NCI-H510A treated with DMSO at 0.1 percent for 48 hours (cell line): ENCODE results near the gene BCL6B.
"Not testable (repeated sequence)": the region's sequence is repeated elsewhere in the genome, so short reads cannot be mapped to it uniquely, and the experiment has no call there.

ENCODE experiments used
- DNase-seq: peaks from one replicate; lab custom pipeline; 2025; lab: John Stamatoyannopoulos, UW

Gene BCL6B, protein sequence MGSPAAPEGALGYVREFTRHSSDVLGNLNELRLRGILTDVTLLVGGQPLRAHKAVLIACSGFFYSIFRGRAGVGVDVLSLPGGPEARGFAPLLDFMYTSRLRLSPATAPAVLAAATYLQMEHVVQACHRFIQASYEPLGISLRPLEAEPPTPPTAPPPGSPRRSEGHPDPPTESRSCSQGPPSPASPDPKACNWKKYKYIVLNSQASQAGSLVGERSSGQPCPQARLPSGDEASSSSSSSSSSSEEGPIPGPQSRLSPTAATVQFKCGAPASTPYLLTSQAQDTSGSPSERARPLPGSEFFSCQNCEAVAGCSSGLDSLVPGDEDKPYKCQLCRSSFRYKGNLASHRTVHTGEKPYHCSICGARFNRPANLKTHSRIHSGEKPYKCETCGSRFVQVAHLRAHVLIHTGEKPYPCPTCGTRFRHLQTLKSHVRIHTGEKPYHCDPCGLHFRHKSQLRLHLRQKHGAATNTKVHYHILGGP

DNA sequence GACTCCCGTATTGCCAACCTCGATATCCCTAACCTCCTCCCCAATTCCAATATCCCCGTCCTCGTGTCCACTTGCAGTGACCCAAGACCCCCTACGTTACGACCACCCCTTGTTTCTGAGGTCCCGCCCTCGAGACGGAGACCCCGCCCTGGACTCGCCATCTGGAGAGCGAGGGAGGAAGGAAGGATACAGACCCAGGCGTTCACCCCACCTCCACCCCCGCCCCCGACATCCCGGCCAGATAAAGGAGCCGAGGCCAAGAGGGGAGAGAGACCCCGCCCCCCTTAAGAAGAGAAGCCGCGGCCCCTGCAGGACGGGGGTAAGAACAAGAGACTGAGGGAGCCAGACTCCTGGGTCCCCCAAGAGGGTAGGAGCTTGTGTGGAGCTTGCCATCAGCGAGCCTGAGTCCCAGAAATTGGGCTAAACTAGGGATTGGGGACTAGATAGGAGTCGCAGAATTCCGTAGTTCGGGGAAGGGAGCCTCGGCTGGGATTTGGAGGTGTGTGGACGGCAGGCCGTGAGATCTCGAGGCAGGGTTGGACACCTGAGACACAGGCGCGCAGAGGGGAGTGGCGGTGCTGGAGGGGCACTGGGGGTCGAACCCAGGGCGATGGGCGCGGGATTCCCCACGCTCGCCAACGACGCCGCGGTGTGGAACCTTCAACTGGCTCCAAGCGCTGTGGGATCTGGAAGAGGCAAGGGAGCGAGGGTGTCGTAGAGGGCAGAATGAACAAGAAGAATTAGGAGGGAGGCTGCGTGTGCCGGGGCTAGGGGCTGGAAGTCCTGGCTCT, at the start of gene BCL6B:
Gene BCL6B, plus strand, starts transcription at position 270 of the 791 bp plus-strand sequence. CDS start 622 bp downstream, outside the sequence.
- DNase-seq, result no peak

DNA sequence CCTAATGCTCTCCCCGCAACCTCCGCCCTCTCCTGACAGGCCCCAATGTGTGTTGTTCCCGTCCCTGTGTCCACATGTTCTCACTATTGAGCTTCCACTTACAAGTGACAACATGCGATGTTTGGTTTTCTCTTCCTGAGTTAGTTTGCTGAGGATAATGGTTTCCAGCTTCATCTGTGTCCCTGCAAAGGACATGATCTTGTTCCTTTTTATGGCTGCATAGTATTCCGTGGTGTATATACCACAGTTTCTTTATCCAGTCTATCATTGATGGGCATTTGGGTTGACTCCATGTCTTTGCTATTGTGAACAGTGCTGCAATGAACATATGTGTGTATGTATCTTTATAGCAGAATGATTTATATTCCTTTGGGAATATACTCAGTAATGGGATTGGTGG, 43.4 kb upstream of the BCL6B start:
- not testable (repeated sequence) for DNase-seq

DNA sequence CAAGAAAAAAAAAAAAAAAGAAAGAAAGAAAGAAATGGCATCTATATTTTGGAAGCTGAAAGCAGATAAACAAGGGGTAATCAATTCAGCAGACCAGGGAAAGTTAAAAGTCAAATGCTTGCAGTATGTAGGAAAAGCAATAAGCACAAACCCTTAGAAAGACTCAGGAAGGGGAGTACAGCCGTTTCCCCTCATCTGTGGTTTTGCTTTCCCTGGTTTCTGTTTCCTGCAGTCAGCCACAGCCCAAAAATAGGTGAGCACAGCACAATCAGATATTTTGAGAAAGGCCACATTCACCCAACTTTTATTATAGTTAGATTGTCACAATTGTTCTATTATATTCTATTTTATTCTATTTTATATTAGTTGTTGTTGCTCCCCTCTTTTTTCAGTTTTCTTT, 41.4 kb upstream of the BCL6B start:
- DNase-seq, result no peak

DNA sequence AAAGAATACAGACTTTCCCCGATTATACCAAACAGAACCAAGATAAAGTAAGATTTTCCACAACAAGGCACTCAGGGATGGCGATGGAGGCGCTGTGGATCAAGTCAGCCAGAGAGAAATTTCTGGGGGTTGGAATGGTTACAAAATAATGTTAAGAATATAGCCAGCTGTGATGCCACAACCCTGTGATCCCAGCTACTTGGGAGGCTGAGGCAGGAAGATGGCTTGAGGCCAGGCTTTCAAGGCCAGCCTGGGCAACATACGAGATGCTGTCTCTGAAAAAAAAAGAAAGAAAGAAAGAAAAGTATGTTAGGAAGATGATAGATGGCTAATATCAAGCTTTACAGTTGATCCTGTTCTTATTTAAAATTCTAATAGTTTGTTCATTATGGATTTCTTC, 37.6 kb upstream of the BCL6B start:
- DNase-seq, result no peak

DNA sequence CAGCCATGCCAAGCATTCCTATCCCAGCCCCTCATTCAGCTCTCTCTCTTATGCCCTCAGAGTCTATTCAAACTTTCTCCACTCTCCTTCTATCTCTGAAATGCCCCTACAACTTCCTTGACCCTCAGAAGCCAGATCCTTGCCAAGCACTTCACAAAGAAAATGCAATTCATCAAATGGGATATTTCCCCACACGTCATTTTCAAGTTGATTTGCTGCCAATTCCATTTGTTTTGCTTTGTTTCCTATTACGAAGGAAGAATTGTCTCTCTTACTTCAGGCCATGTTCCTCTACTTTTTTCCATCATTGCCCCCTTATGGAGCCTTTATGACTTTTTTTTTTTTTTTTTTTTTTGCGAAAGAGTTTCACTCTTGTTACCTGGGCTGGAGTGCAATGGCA, 36.2 kb upstream of the BCL6B start:
- no peak for DNase-seq

DNA sequence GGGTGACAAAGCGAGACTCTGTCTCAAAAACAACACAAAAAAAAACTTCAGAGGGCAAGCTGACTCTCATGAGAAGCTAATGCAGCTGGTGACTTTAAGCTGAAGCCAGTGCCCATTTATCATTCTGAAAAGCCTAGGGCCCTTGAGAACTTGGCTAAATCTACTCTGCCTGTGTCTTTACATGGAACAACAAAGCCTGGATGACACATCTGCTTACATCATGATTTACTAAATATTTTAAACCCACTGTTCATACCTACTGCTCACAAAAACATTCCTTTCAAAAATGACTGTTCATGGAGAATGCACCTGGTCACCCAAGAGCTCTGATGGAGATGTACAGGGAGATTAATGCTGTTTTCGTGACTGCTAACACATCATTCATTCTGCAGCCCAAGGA, 33.1 kb upstream of the BCL6B start:
- no peak for DNase-seq

- DNase-seq, result not testable (repeated sequence)
Measured at GRCh38 chr17:6993613-6994056, 29.2 kb upstream of the BCL6B start.

GRCh38 chr17:6994118-6994598, 28.7 kb upstream of the BCL6B start:
- DNase-seq, result no peak

- no peak for DNase-seq
Measured at GRCh38 chr17:6994666-6995256, 28.1 kb upstream of the BCL6B start.

DNA sequence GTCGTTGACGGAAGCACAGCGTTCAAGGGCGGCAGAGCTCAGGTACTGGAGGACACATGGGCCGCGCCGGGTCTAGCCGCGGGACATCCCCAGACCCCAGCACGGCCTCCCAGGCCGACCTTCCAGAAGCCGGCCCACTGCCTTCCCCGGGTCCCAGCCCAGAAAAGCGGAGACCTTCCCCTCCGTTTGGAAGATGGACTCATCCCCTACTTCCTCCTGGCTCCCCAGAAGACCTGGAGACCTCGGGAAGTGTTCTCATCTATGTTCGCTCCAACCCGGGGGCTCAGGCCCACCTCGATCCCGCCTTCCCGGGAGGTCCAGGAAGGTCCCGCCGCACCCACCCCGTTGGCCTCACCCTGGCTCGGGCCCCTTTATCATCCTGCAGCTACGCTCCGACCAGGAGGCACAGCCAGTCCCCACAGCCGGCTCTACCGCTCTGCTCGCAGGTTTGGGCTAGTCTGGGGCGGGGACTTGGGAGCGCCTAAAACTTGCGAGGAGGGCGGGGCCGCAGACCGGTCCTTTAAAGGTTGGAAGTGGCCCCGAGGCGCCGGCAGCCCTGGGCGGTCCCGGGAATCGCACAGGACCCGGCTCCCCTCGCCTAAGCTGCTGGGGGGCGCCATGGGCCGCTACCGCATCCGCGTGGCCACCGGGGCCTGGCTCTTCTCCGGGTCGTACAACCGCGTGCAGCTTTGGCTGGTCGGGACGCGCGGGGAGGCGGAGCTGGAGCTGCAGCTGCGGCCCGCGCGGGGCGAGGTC, 27.2 kb upstream of the BCL6B start, which contains the start of gene ALOX12:
Gene ALOX12, plus strand, starts transcription at position 550 of the 756 bp plus-strand sequence. Its CDS starts 69 bp downstream, at position 619.
- DNase-seq, result no peak

DNA sequence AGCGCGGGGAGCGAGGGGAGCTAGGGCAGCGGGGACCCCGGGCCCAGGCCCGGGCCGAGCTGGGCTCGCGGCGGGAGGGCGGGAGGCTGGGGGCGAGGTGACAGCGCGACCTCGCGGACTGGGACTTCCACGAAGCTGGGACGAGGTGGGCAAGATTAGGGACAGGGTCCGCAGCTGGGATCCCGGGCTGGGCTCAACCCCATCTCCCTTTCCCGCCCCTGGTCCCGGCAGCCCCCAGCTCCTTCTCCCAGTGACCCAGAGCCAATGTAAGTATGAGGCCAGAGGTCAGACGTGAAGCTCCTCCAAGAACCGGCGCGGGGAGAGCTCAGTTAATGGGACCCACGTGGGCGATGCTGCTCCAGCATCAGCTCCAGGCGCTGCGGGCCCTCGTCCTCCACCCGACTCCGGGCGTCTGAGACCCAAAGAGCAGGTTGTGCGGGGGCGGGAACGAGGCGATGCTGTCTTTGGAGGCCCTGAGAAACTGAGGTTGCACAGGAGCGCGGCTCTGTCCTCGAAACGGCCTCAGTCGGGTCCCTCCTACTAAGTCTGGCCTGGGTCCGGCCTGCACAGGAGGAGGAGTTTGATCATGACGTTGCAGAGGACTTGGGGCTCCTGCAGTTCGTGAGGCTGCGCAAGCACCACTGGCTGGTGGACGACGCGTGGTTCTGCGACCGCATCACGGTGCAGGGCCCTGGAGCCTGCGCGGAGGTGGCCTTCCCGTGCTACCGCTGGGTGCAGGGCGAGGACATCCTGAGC, 26.4 kb upstream of the BCL6B start:
- no peak for DNase-seq

DNA sequence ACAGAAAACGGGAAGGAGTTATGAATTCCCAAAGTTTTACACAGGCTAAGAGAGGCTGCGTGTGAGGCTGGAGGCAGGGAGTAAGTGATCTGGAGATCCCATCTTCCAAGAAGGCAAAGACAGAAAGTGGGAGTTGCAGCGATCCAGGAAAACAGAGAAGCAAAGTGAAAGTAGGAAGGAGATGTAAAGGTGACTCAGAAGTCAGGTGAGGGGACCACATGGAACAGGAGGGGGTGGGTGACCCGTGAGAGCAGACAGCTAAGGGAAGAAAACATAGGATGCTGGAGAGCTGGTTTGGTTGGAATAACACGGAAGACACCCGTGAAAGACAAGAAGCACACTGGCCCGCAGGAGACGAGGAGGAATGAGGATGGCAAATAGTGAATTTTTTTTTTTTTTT, 25.7 kb upstream of the BCL6B start:
- no peak for DNase-seq

DNA sequence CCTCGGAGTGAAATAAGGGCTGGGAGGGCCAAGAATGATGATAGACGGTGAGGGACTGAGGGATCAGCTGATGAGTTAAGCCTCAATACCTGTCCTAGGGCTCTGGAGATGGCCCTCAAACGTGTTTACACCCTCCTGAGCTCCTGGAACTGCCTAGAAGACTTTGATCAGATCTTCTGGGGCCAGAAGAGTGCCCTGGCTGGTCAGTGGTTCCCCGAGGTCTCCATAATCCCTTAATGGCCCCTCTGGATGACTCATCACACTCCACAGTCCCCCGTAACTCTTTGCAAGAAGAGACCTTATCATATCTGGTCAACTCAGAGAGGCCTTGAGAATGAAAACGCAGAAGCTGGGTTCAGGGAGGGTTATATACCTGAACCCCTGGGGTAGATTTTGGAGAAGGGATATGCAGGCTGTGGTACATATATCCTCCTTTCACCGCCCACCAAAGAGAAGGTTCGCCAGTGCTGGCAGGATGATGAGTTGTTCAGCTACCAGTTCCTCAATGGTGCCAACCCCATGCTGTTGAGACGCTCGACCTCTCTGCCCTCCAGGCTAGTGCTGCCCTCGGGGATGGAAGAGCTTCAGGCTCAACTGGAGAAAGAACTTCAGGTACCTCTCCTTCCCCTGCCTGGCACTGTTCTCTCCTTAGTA, 23.9 kb upstream of the BCL6B start:
- DNase-seq, result no peak

DNA sequence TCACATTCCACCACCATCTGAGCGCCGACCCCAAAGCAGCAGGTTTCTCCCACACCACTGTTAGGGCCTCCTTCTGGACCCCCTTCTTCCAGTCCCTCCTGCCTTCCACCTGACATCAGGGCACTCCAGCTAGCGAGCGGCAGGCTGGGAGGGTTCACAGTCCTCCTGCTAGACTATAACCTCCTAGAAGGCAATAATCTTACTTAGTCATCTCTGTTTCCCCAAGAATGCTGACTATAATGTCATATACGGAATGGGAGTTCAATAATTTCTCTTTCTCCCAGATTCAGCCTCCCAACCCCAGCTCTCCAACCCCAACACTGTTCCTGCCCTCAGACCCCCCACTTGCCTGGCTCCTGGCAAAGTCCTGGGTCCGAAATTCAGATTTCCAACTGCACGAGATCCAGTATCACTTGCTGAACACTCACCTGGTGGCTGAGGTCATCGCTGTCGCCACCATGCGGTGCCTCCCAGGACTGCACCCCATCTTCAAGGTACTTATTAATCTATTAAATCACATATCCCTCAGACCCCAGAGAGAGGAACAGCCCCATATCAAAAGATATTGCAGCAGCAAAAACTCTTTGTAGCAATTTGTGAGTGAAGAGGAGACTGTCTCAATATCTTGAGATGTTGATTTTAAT, 21.4 kb upstream of the BCL6B start:
- DNase-seq, result no peak

- no peak for DNase-seq
Measured at GRCh38 chr17:7002288-7003047, 20.4 kb upstream of the BCL6B start.

- DNase-seq, result no peak
Measured at GRCh38 chr17:7003745-7004144, 19.1 kb upstream of the BCL6B start.

DNA sequence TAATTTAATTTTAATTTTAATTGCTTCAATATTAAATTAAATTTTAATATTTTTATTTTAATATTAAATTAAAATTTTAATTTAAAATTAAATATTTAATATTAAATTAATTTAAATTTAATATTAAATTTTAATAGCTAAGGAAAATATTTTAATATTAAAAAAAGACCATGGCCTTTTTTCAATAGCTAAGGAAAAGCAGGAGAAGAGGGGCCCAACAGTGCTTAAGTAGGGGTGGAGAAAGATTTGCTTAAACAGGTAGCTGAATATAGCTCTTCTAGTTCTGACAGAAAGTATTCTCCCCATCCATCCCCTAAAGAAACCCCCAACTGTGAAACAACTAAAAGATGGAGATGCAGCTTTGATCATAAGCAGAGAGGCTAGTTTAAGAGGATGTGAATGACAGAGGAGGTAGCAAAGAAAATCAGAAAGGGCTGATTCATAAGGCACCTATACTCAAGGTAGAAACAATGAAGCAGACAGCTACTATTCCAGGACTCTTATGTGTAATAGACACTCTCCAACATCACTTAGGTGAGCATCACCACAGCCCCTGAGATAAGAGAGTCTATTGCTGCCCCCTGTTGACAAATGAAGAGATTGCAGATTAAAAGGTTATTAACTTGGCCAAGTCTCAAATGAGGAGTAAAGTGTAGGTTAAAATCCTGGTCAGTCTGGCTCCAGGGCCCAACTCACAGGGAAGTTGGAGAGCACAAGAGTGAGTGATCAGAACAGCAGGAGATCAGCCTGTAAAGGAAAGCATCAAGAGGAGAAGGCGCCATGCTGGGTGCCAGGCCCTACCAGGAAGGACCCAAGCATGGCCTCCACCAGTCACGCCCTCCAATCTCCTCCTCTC, 18.2 kb upstream of the BCL6B start:
- DNase-seq, result peak; percentile 81

GRCh38 chr17:7005716-7006115, 17.1 kb upstream of the BCL6B start:
- DNase-seq, result no peak
